Measurements from ENCODE around the gene SHD. TPM values are rescaled to one million over a fixed set of nuclear protein-coding genes. Genes with fewer than 3 reads are reported as not detected.

SHD gene
- total and polyA plus RNA-seq, 9 of the 15 experiments (the other 6 are each of a cell fraction or from before 2014, with no cell fraction given) = 0.05 to 0.62 (median 0.15) TPM; not detected in 5

DNA sequence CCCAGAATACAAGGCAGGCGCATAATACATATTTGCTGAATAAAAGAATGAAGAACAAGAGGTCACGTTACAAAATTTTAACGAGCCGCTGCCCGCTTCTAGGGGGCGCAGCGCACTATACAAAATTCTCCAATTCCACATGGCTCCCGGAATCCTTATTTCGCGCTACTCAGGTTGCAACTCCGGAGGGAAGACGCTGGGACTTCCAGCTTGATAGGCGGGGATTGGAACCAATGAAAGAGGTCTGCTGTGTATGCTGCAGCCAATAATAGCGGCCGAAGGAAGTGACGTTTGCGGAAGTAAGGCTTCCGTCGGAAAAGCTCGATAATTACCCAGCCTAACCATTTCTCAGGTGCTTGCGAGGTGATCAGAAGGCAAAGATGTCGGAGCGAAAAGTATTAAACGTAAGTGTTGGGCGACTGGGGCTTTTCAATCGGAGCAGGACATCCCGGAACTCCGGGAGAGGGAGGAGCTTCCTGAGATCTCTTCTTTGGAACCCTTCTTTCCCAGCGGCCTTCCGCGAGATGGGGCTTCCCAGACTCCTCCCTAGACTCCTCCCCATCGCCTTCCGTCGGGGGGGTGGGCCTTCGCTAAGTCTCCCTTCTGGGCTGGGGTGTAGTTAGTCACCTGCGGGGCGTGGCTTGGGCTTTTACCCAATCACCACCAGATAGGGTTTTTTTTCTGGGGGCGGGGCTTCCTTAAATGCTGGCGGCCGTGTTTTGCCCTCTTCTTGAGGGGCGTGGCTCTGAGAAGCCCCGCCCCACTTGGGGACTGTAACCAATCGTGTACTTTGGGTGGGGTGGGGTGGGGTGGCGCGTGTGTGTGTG, 32.1 kb upstream of the SHD start, which contains the start of gene YJU2 (continued):
- TF ChIP-seq, protein P1, sequence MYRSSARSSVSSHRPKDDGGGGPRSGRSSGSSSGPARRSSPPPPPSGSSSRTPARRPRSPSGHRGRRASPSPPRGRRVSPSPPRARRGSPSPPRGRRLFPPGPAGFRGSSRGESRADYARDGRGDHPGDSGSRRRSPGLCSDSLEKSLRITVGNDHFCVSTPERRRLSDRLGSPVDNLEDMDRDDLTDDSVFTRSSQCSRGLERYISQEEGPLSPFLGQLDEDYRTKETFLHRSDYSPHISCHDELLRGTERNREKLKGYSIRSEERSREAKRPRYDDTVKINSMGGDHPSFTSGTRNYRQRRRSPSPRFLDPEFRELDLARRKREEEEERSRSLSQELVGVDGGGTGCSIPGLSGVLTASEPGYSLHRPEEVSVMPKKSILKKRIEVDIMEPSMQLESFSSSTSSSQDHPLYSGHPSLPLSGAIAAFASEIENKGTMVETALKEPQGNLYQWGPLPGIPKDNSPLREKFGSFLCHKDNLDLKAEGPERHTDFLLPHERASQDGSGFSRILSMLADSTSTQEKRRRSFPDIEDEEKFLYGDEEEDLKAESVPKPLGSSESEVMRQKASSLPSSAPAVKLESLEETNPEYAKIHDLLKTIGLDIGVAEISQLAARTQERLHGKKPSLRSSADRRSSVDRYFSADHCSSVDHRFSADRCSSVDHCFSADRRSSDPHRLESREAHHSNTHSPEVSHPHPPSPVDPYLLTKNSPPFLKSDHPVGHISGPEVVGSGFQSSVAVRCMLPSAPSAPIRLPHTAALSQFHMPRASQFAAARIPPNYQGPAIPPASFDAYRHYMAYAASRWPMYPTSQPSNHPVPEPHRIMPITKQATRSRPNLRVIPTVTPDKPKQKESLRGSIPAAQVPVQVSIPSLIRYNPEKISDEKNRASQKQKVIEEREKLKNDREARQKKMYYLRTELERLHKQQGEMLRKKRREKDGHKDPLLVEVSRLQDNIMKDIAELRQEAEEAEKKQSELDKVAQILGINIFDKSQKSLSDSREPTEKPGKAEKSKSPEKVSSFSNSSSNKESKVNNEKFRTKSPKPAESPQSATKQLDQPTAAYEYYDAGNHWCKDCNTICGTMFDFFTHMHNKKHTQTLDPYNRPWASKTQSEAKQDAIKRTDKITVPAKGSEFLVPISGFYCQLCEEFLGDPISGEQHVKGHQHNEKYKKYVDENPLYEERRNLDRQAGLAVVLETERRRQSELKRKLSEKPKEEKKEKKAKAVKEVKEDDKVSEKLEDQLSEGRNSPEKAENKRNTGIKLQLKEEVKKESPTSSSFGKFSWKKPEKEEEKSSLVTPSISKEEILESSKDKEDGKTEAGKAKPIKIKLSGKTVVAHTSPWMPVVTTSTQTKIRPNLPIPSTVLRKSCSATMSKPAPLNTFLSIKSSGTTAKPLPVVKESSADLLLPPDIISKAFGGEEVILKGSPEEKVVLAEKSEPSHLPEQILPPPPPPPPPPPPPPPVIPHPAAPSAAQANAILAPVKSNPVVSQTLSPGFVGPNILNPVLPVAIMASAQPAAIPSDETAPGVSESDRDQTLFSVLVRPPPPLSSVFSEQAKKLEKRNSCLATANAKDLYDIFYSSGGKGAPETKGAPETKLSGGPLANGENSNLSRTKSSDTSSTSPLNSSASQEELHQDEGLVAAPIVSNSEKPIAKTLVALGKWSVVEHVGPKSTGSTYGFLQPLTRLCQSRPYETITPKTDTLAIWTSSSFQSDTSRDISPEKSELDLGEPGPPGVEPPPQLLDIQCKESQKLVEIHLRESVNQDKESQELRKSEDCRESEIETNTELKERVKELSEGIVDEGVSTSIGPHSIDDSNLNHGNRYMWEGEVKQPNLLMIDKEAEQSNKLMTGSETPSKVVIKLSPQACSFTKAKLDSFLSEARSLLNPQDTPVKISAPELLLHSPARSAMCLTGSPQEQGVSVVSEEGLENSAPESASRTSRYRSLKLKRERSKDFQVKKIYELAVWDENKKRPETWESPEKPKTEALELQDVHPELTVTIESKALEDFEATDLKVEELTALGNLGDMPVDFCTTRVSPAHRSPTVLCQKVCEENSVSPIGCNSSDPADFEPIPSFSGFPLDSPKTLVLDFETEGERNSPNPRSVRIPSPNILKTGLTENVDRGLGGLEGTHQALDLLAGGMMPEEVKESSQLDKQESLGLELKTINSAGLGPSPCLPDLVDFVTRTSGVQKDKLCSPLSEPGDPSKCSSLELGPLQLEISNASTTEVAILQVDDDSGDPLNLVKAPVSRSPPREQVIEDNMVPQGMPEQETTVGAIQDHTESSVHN (IDR thresholded peaks at IDR 0.05; ENCODE audit: borderline replicate concordance in 1 of 2, low read depth in 1 of 2) = 0 out of 4 replicates have a peak, but pooled peaks of 1 of the 2 experiments have one; percentile 39
- TF ChIP-seq, protein P2, sequence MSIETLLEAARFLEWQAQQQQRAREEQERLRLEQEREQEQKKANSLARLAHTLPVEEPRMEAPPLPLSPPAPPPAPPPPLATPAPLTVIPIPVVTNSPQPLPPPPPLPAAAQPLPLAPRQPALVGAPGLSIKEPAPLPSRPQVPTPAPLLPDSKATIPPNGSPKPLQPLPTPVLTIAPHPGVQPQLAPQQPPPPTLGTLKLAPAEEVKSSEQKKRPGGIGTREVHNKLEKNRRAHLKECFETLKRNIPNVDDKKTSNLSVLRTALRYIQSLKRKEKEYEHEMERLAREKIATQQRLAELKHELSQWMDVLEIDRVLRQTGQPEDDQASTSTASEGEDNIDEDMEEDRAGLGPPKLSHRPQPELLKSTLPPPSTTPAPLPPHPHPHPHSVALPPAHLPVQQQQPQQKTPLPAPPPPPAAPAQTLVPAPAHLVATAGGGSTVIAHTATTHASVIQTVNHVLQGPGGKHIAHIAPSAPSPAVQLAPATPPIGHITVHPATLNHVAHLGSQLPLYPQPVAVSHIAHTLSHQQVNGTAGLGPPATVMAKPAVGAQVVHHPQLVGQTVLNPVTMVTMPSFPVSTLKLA (conservative IDR thresholded peaks at IDR 0.05) = peak; percentile 94 to 97
- TF ChIP-seq MYC (IDR thresholded peaks at IDR 0.05; ENCODE audit: low read depth, low read length) (peak; percentile 99), MYC (CRISPR knock-in tag; IDR thresholded peaks at IDR 0.05; ENCODE audit: borderline replicate concordance, low read depth) (peak; percentile 95), KLF6 (CRISPR knock-in tag; IDR thresholded peaks at IDR 0.05; ENCODE audit: borderline replicate concordance) (no peak), ZNF274 (IDR thresholded peaks at IDR 0.05; ENCODE audit: borderline replicate concordance, low read depth, low read length) (no peak), SMARCC2 (IDR thresholded peaks at IDR 0.05; ENCODE audit: low read depth) (peak; percentile 23; the same call in 1 of the 2 replicates)
